Glutamatergic neuron (in vitro differentiated cells): ENCODE data around the gene VPS26B. TPM values are rescaled to one million over a fixed set of nuclear protein-coding genes. Genes with fewer than 3 reads are reported as not detected.
A peak's percentile ranks its signal among the peaks of the same experiment; 100 is the strongest.

Source experiments
- DNase-seq: peaks from one replicate; pipeline ENCODE4 v3.0.0; 2022
- H3K27ac Mint-ChIP-seq: one replicate; pipeline ENCODE4 v1.8.0; 2020; ENCODE audit warnings: mild to moderate bottlenecking, mixed read lengths, inconsistent platforms; ENCODE audit not compliant: unreplicated experiment
- H3K27me3 Mint-ChIP-seq: one replicate; pipeline ENCODE4 v1.8.0; 2020; ENCODE audit warnings: mild to moderate bottlenecking, moderate library complexity, mixed read lengths, inconsistent platforms; ENCODE audit not compliant: unreplicated experiment
- H3K36me3 Mint-ChIP-seq: one replicate; pipeline ENCODE4 v1.8.0; 2020; ENCODE audit warnings: mild to moderate bottlenecking, mixed read lengths, inconsistent platforms; ENCODE audit not compliant: unreplicated experiment
- H3K4me1 Mint-ChIP-seq: one replicate; pipeline ENCODE4 v1.8.0; 2020; ENCODE audit warnings: mild to moderate bottlenecking, low read depth, mixed read lengths, inconsistent platforms; ENCODE audit not compliant: unreplicated experiment
- H3K4me3 Mint-ChIP-seq: one replicate; pipeline ENCODE4 v1.8.0; 2020; ENCODE audit warnings: mild to moderate bottlenecking, mixed read lengths, inconsistent platforms; ENCODE audit not compliant: unreplicated experiment
- H3K9me3 Mint-ChIP-seq: one replicate; pipeline ENCODE4 v1.8.0; 2020; ENCODE audit warnings: mild to moderate bottlenecking, moderate library complexity, mixed read lengths, inconsistent platforms; ENCODE audit not compliant: unreplicated experiment
- total RNA-seq: library from RNA; stranded (reverse); fragmentation: NEBNext Ultra II Directional; extraction: Animal tissue kit (Norgen Biotek cat#: 25700); gene quantifications from one replicate; pipeline ENCODE4 v1.2.1, GENCODE V29; 2021; ENCODE audit not compliant: unreplicated experiment
- TF ChIP-seq, protein P1 (sequence below): fragments of 200-600 bp; sonication (generic); IDR thresholded peaks from one replicate; pipeline ENCODE4 v1.5.0; 2021; ENCODE audit not compliant: partially characterized antibody, unreplicated experiment

The VPS26B gene
- total RNA-seq, 1 donor from 2014 or later: 63.6 TPM

GRCh38 chr11:134267461-134267860 is 43.0 kb downstream of the VPS26B start:
- no peak overlapping the region for H3K27ac Mint-ChIP-seq
- DNase-seq: no peak
- H3K27me3 Mint-ChIP-seq: peaks cover 3% of the 10 kb centered on the region
- H3K4me3 Mint-ChIP-seq: no peak overlapping the region
- TF ChIP-seq, protein P1, sequence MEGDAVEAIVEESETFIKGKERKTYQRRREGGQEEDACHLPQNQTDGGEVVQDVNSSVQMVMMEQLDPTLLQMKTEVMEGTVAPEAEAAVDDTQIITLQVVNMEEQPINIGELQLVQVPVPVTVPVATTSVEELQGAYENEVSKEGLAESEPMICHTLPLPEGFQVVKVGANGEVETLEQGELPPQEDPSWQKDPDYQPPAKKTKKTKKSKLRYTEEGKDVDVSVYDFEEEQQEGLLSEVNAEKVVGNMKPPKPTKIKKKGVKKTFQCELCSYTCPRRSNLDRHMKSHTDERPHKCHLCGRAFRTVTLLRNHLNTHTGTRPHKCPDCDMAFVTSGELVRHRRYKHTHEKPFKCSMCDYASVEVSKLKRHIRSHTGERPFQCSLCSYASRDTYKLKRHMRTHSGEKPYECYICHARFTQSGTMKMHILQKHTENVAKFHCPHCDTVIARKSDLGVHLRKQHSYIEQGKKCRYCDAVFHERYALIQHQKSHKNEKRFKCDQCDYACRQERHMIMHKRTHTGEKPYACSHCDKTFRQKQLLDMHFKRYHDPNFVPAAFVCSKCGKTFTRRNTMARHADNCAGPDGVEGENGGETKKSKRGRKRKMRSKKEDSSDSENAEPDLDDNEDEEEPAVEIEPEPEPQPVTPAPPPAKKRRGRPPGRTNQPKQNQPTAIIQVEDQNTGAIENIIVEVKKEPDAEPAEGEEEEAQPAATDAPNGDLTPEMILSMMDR: no peak
- H3K4me1 Mint-ChIP-seq: peaks cover 8% of the 10 kb centered on the region
- H3K9me3 Mint-ChIP-seq: peaks cover 6% of the 10 kb centered on the region
- H3K36me3 Mint-ChIP-seq: no peaks in the 10 kb centered on the region

GRCh38 chr11:134267966-134268365 is 43.5 kb downstream of the VPS26B start:
- Mint-ChIP-seq H3K36me3 (no peaks in the 10 kb centered on the region), H3K27ac (no peak overlapping the region), H3K4me3 (no peak overlapping the region), H3K9me3 (peaks cover 11% of the 10 kb centered on the region), H3K4me1 (peaks cover 13% of the 10 kb centered on the region), H3K27me3 (peaks cover 3% of the 10 kb centered on the region)
- TF ChIP-seq, protein P1: no peak
- no peak for DNase-seq

- peaks cover 22% of the 10 kb centered on the region for H3K4me1 Mint-ChIP-seq
- no peak overlapping the region for H3K27ac Mint-ChIP-seq
- peaks cover 7% of the 10 kb centered on the region for H3K27me3 Mint-ChIP-seq
- TF ChIP-seq, protein P1: peak; percentile 50
- peaks cover 15% of the 10 kb centered on the region for H3K9me3 Mint-ChIP-seq
- no peak overlapping the region for H3K4me3 Mint-ChIP-seq
- no peaks in the 10 kb centered on the region for H3K36me3 Mint-ChIP-seq
- no peak for DNase-seq
Measured at GRCh38 chr11:134270250-134270714, 45.8 kb downstream of the VPS26B start.

DNA sequence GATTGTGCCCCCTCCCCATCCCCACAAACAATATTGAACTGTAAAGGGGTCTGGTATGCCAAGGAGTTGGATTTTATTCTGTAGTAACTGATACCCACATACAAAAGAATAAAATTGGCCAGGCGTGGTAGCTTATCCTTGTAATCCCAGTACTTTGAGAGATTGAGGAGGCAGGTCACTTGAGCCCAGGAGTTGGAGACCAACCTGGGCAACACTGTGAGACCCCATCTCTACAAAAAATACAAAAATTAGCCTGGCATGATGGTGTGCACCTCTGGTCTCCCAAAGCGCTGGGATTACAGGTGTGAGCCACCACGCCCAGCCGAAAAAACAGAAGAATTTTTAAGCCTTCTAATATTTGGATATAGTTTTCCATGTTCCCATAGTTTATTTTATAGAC is 47.5 kb downstream of the VPS26B start:
- H3K27me3 Mint-ChIP-seq: peaks cover 12% of the 10 kb centered on the region
- peak overlapping the region; percentile 84 for H3K27ac Mint-ChIP-seq
- H3K4me1 Mint-ChIP-seq: peaks cover 27% of the 10 kb centered on the region
- peaks cover 17% of the 10 kb centered on the region for H3K9me3 Mint-ChIP-seq
- TF ChIP-seq, protein P1: no peak
- H3K4me3 Mint-ChIP-seq: no peak overlapping the region
- DNase-seq: no peak
- H3K36me3 Mint-ChIP-seq: no peaks in the 10 kb centered on the region

- Mint-ChIP-seq H3K27me3 (peaks cover 16% of the 10 kb centered on the region), H3K9me3 (peaks cover 19% of the 10 kb centered on the region), H3K27ac (peak overlapping the region; percentile 84), H3K36me3 (no peaks in the 10 kb centered on the region), H3K4me3 (peak overlapping the region; percentile 72), H3K4me1 (peaks cover 32% of the 10 kb centered on the region)
- DNase-seq: peak; percentile 60
- TF ChIP-seq, protein P1: no peak
Measured at GRCh38 chr11:134272381-134273316, 48.2 kb downstream of the VPS26B start.
